IPS-NIHi7 (cell line): ENCODE measurements around the gene SMIM33.
"Not testable (repeated sequence)": the region's sequence is repeated elsewhere in the genome, so short reads cannot be mapped to it uniquely, and the experiment has no call there.

Experiments used
- DNase-seq: peaks from one replicate; pipeline ENCODE4 v3.0.0; 2012; ENCODE audit warnings: mixed read lengths; ENCODE audit errors: extremely low spot score

SMIM33 gene

DNA sequence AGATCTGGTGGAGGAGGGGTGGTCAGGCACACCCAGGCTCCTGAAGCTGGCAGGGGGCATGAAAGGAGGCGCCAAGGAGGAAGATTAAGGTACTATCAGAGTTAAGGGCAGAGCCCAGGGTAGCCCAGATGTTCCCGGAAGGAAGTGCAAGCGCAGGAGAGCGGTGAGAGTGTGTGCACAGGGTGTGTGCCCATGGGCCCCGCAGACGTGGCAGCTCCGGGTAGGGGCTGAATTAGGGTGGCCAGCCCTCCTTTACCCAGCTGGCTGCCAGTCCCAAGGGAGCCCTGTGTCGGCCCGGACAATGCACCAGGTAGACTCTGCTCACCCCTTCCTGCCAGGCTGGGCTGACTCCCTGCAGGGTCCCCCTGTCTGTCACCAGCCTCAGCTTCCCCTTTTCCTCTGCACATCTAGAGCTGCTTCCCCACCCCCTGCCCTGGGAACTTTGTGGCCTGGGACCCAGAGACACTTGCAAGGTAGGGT lies at the start of gene SMIM33:
SMIM33 (plus strand) TSS at position 184 of the 480 bp plus-strand sequence; CDS start at position 302, 118 bp downstream.
- peak; percentile 8 for DNase-seq

DNA sequence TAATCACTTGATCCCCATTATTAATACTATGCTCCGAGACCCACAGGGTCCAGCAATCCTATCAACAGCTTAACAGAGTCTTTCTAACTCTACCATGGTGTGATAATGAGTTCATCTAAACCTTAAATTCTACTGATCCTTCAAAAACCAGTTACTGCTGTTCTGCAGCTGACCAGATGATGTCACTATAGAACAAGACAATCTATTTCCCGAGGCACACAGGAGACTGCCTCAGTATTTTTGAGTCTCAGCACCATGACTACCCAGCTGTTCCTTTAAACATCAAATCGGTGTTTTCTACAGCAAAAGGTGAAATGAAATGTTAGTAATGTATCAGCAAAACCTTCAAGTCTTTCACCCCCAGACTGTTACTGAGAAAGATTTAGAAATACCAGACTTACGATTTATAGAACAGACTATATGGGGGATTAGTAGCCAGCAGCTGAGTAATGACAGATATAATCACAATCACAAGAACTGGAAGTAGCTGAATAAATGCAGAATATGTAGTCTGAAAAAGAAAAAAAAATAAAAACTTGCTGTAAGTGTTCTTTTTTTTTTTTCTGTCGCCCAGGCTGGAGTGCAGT lies 48.4 kb upstream of the SMIM33 start:
- DNase-seq, result peak; percentile 83

DNA sequence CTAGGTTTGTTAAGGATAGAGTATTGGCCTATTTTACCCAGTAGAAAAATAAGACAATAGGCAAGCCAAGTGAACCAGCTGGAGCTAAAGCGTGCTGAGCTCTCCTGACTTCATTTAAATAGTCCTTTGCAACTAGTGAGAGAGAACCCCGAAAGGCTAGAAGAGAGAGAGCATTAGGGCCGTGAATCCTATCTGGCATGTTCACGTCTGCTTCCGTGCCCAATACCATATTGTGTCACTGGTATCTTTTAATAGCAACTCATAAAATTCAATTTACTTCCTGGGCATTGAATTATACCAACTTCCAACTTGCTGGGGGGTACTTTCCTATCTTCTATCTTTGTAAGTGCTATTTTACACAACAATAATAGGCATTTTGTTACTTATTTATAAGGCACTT lies 45.3 kb upstream of the SMIM33 start:
- no peak for DNase-seq

DNA sequence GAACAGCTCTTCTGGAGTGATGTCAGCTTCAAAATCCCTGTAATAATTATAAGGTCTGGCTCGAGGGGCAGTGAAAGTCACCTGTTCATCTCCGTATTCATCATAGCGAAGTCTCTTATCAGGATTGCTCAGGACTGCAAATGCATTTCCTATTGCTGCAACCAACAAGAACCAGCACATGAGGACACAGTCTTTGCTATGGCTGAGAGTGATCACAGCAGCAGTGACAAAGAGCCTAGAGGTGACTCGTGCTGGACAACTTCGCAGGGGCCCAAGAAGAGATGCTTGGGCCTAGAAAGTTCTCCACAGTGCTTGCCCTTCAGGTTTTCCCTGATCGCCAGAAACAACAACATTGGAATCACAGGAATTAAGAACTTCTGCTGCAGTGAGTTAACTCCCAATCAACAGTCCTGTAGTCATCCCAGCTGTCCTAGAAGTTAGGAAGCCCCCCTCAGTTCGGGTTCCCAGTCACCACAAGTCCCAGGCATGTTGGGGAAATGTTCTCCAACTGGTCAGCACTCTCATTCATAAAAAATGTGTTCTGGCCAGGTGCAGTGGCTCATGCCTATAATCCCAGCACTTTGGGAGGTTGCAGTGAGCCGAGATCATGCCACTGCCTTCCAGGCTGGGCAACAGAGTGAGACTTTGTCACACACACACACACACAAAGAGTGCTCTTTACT lies 44.5 kb upstream of the SMIM33 start:
- DNase-seq, result no peak

GRCh38 chr5:139430015-139430414 lies 40.8 kb upstream of the SMIM33 start:
- no peak for DNase-seq

GRCh38 chr5:139431706-139432105 lies 39.1 kb upstream of the SMIM33 start:
- DNase-seq, result no peak

- DNase-seq, result no peak
Measured at GRCh38 chr5:139435676-139436075, 35.1 kb upstream of the SMIM33 start.

GRCh38 chr5:139438707-139439012 lies 32.1 kb upstream of the SMIM33 start:
- no peak for DNase-seq

GRCh38 chr5:139439013-139439903 lies 31.5 kb upstream of the SMIM33 start, which contains the start of gene DNAJC18:
TSS of gene DNAJC18 (minus strand) at chr5:139439525. CDS start at chr5:139439445, 80 bp downstream.
- peak; percentile 98 for DNase-seq

DNA sequence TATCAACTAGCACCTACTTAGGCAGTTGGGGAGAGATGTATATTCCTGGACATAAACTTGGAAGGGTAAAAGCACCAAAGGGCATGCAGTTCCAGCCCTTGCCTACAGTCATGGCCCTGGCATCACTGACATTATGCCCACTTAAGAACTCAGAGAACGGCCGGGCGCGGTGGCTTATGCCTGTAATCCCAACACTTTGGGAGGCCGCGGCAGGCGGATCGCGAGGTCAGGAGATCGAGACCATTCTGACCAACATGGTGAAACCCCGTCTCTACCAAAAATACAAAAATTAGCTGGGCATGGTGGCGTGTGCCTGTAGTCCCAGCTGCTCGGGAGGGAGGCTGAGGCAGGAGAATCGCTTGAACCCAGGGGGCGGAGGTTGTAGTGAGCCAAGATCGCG lies 30.4 kb upstream of the SMIM33 start:
- DNase-seq, result not testable (repeated sequence)

DNA sequence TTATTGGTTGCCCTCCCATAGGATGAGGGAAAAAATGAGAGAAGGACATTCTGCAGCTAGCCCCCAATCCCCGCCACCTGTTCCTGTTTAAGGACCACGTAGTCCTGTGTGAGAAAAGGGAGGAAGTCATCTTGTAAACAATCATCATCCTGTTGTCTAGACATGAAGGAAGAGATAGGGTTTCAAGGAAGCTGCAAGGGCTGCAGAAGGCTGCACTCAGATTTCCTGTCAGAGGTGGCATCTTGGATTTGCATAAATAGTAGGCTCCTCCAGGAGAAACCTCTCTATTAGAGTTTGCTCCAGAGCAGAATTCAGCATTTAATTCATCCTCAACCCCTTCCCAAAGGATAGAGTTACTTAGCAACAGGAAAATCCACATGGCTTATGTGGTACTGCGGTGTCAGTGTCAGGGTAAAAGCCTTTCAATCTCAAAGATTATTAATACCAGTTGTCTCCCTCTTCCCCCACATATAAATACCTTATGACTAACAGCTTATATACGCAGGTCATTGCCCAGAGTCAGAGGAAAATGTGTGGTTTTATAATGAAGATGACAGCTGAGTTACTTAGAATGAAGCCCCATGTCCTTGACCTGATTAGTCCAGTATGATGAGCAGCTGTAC lies 26.9 kb upstream of the SMIM33 start:
- no peak for DNase-seq

- DNase-seq, result no peak
Measured at GRCh38 chr5:139445325-139446170, 25.3 kb upstream of the SMIM33 start.

DNA sequence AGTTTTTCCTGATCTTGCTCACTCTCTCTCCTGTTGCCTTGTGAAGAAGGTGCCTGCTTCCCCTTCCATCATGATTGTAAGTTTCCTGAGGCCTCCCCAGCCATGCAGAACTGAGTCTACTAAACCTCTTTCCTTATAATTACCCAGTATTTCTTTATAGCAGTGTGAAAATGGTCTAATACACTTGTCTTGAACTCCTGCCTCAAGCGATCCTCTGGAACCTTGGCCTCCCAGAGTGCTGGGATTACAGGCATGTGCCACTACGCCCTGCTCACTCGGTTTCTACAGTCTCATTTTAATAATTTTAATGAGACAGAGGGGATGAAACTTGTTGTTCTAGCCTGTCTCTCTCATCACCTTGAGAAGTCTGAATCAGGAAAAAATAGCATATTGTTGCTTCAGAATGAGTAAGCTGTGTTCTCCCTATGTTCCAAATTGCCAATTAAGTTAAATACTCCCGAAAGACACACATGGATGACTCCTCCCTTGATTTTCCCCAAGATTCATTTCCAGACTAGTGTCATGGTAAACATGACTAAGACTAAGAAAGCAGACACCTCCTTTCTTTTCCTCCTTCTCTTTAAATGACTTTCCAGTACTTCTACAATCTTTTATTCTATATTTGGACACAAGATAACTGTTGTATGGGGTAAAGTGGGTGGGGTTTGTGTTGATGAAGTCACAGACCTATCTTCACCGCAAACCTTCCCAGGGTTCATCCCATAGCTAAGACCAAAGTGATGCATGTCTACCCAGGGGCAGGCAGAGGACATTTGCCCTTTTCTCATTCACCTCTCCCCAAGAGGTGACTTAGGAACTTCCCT lies 23.6 kb upstream of the SMIM33 start:
- no peak for DNase-seq

- no peak for DNase-seq
Measured at GRCh38 chr5:139451176-139451575, 19.6 kb upstream of the SMIM33 start.

- DNase-seq, result no peak
Measured at GRCh38 chr5:139451878-139452660, 18.7 kb upstream of the SMIM33 start.

- no peak for DNase-seq
Measured at GRCh38 chr5:139453683-139454567, 16.9 kb upstream of the SMIM33 start.

DNA sequence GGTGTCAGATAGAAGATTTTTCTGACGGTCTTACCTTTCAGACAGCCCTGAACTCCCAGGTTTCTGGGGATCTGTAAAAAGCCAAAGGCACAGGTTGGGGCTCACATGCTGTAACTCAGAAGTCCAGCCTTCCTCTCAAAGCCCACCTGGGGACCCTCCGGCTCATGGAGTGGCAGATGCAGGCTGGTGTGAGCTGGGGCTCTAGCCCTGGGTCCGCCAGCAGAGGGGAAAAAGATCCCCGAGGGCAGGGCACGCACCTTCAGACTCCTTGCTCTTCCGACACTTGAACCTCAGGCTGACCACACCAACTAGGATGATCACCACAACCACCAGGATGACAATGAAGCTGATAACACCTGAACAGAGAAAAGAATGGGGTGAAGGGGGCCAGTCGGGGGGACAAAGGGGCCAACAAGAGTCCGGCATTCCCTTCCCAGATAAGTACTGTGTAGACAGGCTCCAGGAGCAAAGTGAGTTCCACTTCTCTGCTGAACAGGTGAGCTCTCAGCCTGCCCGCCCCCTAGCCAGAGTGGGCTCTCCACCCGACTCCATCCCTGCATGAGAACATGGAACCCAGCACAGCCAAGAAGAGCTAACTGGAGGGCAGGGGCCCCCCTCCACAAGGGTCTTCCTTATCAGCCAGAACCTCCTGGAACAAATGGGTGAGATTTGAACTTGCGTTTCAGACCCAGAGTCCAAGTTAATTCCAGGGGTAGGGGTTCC lies 16.1 kb upstream of the SMIM33 start:
- DNase-seq, result peak; percentile 10

- no peak for DNase-seq
Measured at GRCh38 chr5:139456776-139457175, 14.0 kb upstream of the SMIM33 start.
